Prostate gland (tissue), 2 donors: ENCODE results near the gene FUT8. TPM values are rescaled to one million over a fixed set of nuclear protein-coding genes. Genes with fewer than 3 reads are reported as not detected.

Experiments used
- DNase-seq: peaks from one replicate; pipeline ENCODE4 v3.0.0-alpha.2; 2019; ENCODE audit warnings: low spot score
- H3K27ac ChIP-seq, 2 donors: fragments of 200-600 bp; sonication (generic); 2 replicates each; pipeline ENCODE4 v1.5.1; 2017 to 2019
- H3K27me3 ChIP-seq: fragments of 200-600 bp; sonication (generic); replicated peaks from 2 replicates; pipeline ENCODE4 v1.5.1; 2019; ENCODE audit not compliant: insufficient read depth
- H3K36me3 ChIP-seq, 2 donors: fragments of 200-600 bp; sonication (generic); 1 replicate in 1 of 2; 2 replicates in 1 of 2; pipeline versions ENCODE4 v1.5.1 to v1.8.1; 2017 to 2019
- H3K4me1 ChIP-seq: fragments of 200-600 bp; sonication (generic); replicated peaks from 2 replicates; pipeline ENCODE4 v1.5.1; 2019
- H3K4me3 ChIP-seq, 2 donors: fragments of 200-600 bp; sonication (generic); 2 replicates each; pipeline ENCODE4 v1.5.1; 2017 to 2019
- H3K9me3 ChIP-seq: fragments of 200-600 bp; sonication (generic); 2 replicates; pipeline ENCODE4 v1.5.1; 2017
- POLR2A ChIP-seq: fragments of 450-650 bp; IDR thresholded peaks from one replicate; pipeline ENCODE4 v1.6.1; 2016; ENCODE audit warnings: antibody characterized with exemption, mild to moderate bottlenecking
- POLR2AphosphoS5 ChIP-seq: sonication (generic); formaldehyde crosslinking; IDR thresholded peaks from one replicate; pipeline ENCODE4 v1.6.1; 2017; ENCODE audit warnings: antibody characterized with exemption
- WGBS: methylation state at CpG from one replicate; pipeline ENCODE4 v1.1.5; 2018; 5-methylcytosine and 5-hydroxymethylcytosine counted together
- intact Hi-C: fragments of 100-400 bp; cut with DNase I; formaldehyde crosslinking; loops from one replicate; pipeline ENCODE4 v1.14.2; 2022
- total RNA-seq, 2 donors: library from RNA; depleted of rRNA; stranded (reverse); fragments of >200 nt; gene quantifications; one replicate each; pipeline ENCODE4 v1.1.0, GENCODE V29; 2016
- TF ChIP-seq, protein P1 (sequence below), 4 experiments: fragments of 200-600 bp in 2 of 4; fragments of 450-650 bp in 2 of 4; sonication (generic) in 2 of 4; IDR thresholded peaks; 1 replicate in 3 of 4; 2 replicates in 1 of 4; pipeline ENCODE4 v1.5.1; 2016 to 2019; ENCODE audit warnings: antibody characterized with exemption in 4 of 4, mild to moderate bottlenecking in 2 of 4, moderate library complexity in 2 of 4

FUT8 gene
- total RNA-seq, 2 donors from 2014 or later, result 12.4 to 27.9 TPM

GRCh38 chr14:65440230-65440629, 27.7 kb downstream of the FUT8 start:
- no peak for DNase-seq
- WGBS, result 93% methylated on average over 1 of the region's 1 CpG
- TF ChIP-seq, protein P1, sequence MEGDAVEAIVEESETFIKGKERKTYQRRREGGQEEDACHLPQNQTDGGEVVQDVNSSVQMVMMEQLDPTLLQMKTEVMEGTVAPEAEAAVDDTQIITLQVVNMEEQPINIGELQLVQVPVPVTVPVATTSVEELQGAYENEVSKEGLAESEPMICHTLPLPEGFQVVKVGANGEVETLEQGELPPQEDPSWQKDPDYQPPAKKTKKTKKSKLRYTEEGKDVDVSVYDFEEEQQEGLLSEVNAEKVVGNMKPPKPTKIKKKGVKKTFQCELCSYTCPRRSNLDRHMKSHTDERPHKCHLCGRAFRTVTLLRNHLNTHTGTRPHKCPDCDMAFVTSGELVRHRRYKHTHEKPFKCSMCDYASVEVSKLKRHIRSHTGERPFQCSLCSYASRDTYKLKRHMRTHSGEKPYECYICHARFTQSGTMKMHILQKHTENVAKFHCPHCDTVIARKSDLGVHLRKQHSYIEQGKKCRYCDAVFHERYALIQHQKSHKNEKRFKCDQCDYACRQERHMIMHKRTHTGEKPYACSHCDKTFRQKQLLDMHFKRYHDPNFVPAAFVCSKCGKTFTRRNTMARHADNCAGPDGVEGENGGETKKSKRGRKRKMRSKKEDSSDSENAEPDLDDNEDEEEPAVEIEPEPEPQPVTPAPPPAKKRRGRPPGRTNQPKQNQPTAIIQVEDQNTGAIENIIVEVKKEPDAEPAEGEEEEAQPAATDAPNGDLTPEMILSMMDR (IDR thresholded peaks at IDR 0.05), result no peak
- TF ChIP-seq POLR2A, result no peak
- no peak for TF ChIP-seq POLR2AphosphoS5
- H3K9me3 ChIP-seq, result no peaks in the 10 kb centered on the region
- no peaks in the 10 kb centered on the region for H3K4me1 ChIP-seq
- H3K27ac ChIP-seq, result no peak overlapping the region
- no peaks in the 10 kb centered on the region for H3K27me3 ChIP-seq
- H3K4me3 ChIP-seq, result no peak overlapping the region
- intact Hi-C loops, result no loop called here
- H3K36me3 ChIP-seq, result no peaks in the 10 kb centered on the region

- Histone ChIP-seq H3K27ac (no peak overlapping the region), H3K4me1 (no peaks in the 10 kb centered on the region), H3K9me3 (no peaks in the 10 kb centered on the region), H3K27me3 (no peaks in the 10 kb centered on the region), H3K36me3 (no peaks in the 10 kb centered on the region), H3K4me3 (no peak overlapping the region)
- WGBS, result 94% methylated on average over 1 of the region's 1 CpG
- no peak for DNase-seq
- TF ChIP-seq POLR2A (no peak), POLR2AphosphoS5 (no peak)
- TF ChIP-seq, protein P1 (IDR thresholded peaks at IDR 0.05), result no peak
- intact Hi-C loops, result no loop called here
Observed at GRCh38 chr14:65444230-65444629, 31.7 kb downstream of the FUT8 start.

- no peaks in the 10 kb centered on the region for H3K36me3 ChIP-seq
- intact Hi-C loops, result no loop called here
- no peak overlapping the region for H3K4me3 ChIP-seq
Observed at GRCh38 chr14:65446159-65446558, 33.6 kb downstream of the FUT8 start.

DNA sequence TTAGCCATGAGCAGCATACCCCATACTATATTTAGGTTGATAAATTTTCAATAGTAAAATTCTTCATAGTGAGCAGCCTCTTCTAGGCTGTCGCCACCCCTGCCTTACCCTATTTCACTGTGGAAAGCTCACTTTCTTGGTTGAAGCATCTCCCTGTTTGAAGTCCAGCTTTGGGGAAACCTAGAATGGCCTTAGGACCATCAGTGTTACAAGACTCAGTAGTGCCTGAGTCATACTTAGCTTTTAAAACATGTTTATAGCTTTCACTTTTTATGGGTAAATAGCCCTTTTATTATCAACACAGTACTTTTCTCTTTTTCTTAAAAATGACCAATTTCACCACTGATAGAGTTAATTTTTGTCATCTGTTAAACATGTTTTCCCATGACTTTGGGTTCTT, 37.1 kb downstream of the FUT8 start:
- WGBS, result 94% methylated on average over 1 of the region's 1 CpG
- Histone ChIP-seq H3K27ac (no peak overlapping the region), H3K27me3 (no peaks in the 10 kb centered on the region), H3K36me3 (no peaks in the 10 kb centered on the region), H3K4me3 (no peak overlapping the region), H3K4me1 (peaks cover 3% of the 10 kb centered on the region), H3K9me3 (no peaks in the 10 kb centered on the region)
- TF ChIP-seq POLR2AphosphoS5 (no peak), POLR2A (no peak)
- TF ChIP-seq, protein P1 (IDR thresholded peaks at IDR 0.05), result no peak
- no peak for DNase-seq
- intact Hi-C loops, result no loop called here

More at GRCh38 chr14:65446159-65446558, 33.6 kb downstream of the FUT8 start:
- Histone ChIP-seq H3K9me3 (no peaks in the 10 kb centered on the region), H3K27me3 (no peaks in the 10 kb centered on the region), H3K4me1 (no peaks in the 10 kb centered on the region), H3K27ac (no peak overlapping the region)
- WGBS, result 74% methylated on average over 1 of the region's 1 CpG
- DNase-seq, result no peak
- TF ChIP-seq POLR2A, result no peak
- TF ChIP-seq POLR2AphosphoS5, result no peak
- TF ChIP-seq, protein P1 (IDR thresholded peaks at IDR 0.05), result no peak

GRCh38 chr14:65453807-65454480, 41.4 kb downstream of the FUT8 start:
- no peak for DNase-seq
- H3K27ac ChIP-seq, result no peak overlapping the region
- peaks cover 3% of the 10 kb centered on the region for H3K4me1 ChIP-seq
- no peaks in the 10 kb centered on the region for H3K27me3 ChIP-seq
- no peak overlapping the region for H3K4me3 ChIP-seq
- no peaks in the 10 kb centered on the region for H3K36me3 ChIP-seq
- no peaks in the 10 kb centered on the region for H3K9me3 ChIP-seq
- intact Hi-C loops, result no loop called here
- 55% methylated on average over 3 of the region's 3 CpGs for WGBS
- no peak for TF ChIP-seq POLR2AphosphoS5
- TF ChIP-seq POLR2A, result no peak
- TF ChIP-seq, protein P1 (IDR thresholded peaks at IDR 0.05), result no peak
